Suprapubic skin (tissue), 4 donors: ENCODE data around the gene ZFYVE28. TPM values are rescaled to one million over a fixed set of nuclear protein-coding genes. Genes with fewer than 3 reads are reported as not detected.

Experiments used
- DNase-seq, 2 donors: peaks; one replicate each; pipeline ENCODE4 v3.0.0-alpha.2; 2019; ENCODE audit warnings: low spot score in 2 of 2
- H3K27ac ChIP-seq: fragments of 200-600 bp; sonication (generic); one replicate; pipeline ENCODE4 v1.5.1; 2019
- H3K27me3 ChIP-seq: fragments of 200-600 bp; sonication (generic); one replicate; pipeline ENCODE4 v1.5.1; 2019
- H3K36me3 ChIP-seq: fragments of 200-600 bp; sonication (generic); one replicate; pipeline ENCODE4 v1.5.1; 2019
- H3K4me1 ChIP-seq: fragments of 200-600 bp; sonication (generic); one replicate; pipeline ENCODE4 v1.5.1; 2019
- H3K4me3 ChIP-seq: fragments of 200-600 bp; sonication (generic); one replicate; pipeline ENCODE4 v1.5.1; 2019; ENCODE audit warnings: mild to moderate bottlenecking
- H3K9me3 ChIP-seq: fragments of 200-600 bp; sonication (generic); one replicate; pipeline ENCODE4 v1.5.1; 2019
- EP300 ChIP-seq: sonication (generic); formaldehyde crosslinking; IDR thresholded peaks from one replicate; pipeline ENCODE4 v1.6.1; 2017; ENCODE audit warnings: antibody characterized with exemption
- POLR2A ChIP-seq, 2 donors: fragments of 450-650 bp; IDR thresholded peaks; one replicate each; pipeline ENCODE4 v1.6.1; 2017; ENCODE audit warnings: antibody characterized with exemption in 2 of 2, mild to moderate bottlenecking in 2 of 2, moderate library complexity in 2 of 2
- POLR2AphosphoS5 ChIP-seq, 3 donors: sonication (generic); formaldehyde crosslinking; IDR thresholded peaks; one replicate each; pipeline ENCODE4 v1.6.1; 2017; ENCODE audit warnings: antibody characterized with exemption in 3 of 3
- WGBS: methylation state at CpG from one replicate; pipeline ENCODE4 v1.1.5; 2018; 5-methylcytosine and 5-hydroxymethylcytosine counted together
- total RNA-seq, 4 donors: library from RNA; depleted of rRNA; stranded (reverse); fragments of >200 nt; gene quantifications; one replicate each; pipeline ENCODE4 v1.1.0, GENCODE V29; 2016
- TF ChIP-seq, protein P1 (sequence below), 2 donors: fragments of 200-600 bp in 1 of 2; fragments of 450-650 bp in 1 of 2; sonication (generic) in 1 of 2; IDR thresholded peaks; one replicate each; pipeline ENCODE4 v1.5.1; 2016 to 2019; ENCODE audit warnings: antibody characterized with exemption in 2 of 2, mild to moderate bottlenecking in 1 of 2, moderate library complexity in 1 of 2

Gene ZFYVE28
- total RNA-seq, 4 donors from 2014 or later = 7.6 to 21.3 (median 9.9) TPM

- no peaks in the 10 kb centered on the region for H3K27me3 ChIP-seq
- peak; percentile 75 to 81 for DNase-seq
- H3K4me1 ChIP-seq = peaks cover 40% of the 10 kb centered on the region
- TF ChIP-seq POLR2A (IDR thresholded peaks at IDR 0.05) = peak in 1 of 2 donors; percentile 22
- no peak for TF ChIP-seq EP300
- TF ChIP-seq, protein P1, sequence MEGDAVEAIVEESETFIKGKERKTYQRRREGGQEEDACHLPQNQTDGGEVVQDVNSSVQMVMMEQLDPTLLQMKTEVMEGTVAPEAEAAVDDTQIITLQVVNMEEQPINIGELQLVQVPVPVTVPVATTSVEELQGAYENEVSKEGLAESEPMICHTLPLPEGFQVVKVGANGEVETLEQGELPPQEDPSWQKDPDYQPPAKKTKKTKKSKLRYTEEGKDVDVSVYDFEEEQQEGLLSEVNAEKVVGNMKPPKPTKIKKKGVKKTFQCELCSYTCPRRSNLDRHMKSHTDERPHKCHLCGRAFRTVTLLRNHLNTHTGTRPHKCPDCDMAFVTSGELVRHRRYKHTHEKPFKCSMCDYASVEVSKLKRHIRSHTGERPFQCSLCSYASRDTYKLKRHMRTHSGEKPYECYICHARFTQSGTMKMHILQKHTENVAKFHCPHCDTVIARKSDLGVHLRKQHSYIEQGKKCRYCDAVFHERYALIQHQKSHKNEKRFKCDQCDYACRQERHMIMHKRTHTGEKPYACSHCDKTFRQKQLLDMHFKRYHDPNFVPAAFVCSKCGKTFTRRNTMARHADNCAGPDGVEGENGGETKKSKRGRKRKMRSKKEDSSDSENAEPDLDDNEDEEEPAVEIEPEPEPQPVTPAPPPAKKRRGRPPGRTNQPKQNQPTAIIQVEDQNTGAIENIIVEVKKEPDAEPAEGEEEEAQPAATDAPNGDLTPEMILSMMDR (IDR thresholded peaks at IDR 0.05) = peak in 1 of 2 donors; percentile 8
- H3K4me3 ChIP-seq = no peak overlapping the region
- no peak overlapping the region for H3K27ac ChIP-seq
- H3K9me3 ChIP-seq = no peaks in the 10 kb centered on the region
- 40% methylated on average over 5 of the region's 5 CpGs for WGBS
- H3K36me3 ChIP-seq = peaks cover 16% of the 10 kb centered on the region
Measured at GRCh38 chr4:2243681-2244380, 174.6 kb downstream of the ZFYVE28 start.

DNA sequence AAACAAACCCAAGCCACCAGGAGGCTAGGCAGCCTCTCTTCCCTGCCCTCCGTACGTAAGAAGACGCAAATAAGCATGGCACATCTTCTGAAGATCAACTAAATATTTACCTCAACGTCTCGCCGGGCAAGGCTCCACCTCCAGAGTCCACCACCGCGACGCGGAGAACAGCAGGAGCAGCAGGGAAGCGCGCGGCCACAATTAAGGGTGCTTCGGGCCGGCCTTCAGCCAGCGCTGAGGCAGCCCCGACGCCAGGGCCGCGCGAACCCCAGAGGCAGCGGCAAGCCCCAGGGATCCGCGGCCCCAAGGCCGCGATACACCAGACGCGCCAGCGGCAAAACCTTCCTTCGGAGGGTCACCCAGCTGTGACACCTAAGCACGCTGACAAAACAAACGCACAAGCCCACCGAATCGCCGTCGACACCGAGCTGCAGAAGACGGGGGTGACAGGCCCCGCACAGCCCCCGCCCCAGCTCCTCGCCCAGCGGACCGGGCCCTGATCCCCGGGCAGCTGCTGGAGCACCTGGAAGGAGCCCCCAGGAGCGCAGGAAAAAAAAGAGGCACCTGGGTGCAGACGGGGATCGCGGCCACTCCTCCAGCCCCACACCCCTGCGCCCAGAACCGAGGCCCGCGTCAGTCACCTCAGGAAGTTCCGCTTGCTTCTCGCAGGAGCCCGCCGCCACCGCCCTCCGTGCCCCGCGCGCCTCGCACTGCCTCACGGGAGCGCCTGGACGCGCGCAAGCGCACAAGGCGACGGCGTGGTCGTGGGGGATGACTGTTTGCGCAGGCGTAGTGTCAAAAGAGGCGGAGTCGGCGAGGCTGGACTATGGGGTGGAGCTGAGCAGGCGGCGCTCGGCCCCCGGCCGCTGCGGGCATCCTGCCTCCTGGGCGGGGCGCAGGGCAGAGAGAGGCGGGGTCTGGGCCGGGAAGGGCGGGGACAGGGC, 176.8 kb downstream of the ZFYVE28 start, which contains the start of the genes HAUS3 and POLN:
TSS of gene HAUS3 (minus strand) at position 712 of the 944 bp plus-strand sequence. CDS start 1,175 bp downstream, outside the sequence.
TSS of gene POLN (minus strand) at position 712 of the 944 bp plus-strand sequence. CDS start 12,890 bp downstream, outside the sequence.
- Histone ChIP-seq H3K27ac (peak within 1 kb of the TSS; percentile 76), H3K4me3 (peak within 1 kb of the TSS; percentile 95), H3K9me3 (no peaks in the 10 kb centered on the region), H3K36me3 (no peaks in the 10 kb centered on the region), H3K4me1 (peaks cover 52% of the 10 kb centered on the region), H3K27me3 (no peaks in the 10 kb centered on the region)
- WGBS = under 1% methylated on average over 52 of the region's 88 CpGs
- peak in 1 of 3 donors; percentile 17 for TF ChIP-seq POLR2AphosphoS5 (IDR thresholded peaks at IDR 0.05)
- TF ChIP-seq, protein P1 (IDR thresholded peaks at IDR 0.05) = no peak
- TF ChIP-seq POLR2A (IDR thresholded peaks at IDR 0.05) = peak in 1 of 2 donors; percentile 41
- TF ChIP-seq EP300 = no peak
- DNase-seq = peak; percentile 99

GRCh38 chr4:2241003-2241402, 177.4 kb downstream of the ZFYVE28 start:
- no peak for DNase-seq
- Histone ChIP-seq H3K27ac (no peak overlapping the region), H3K4me3 (peak overlapping the region; percentile 95), H3K9me3 (no peaks in the 10 kb centered on the region), H3K4me1 (peaks cover 52% of the 10 kb centered on the region), H3K27me3 (no peaks in the 10 kb centered on the region), H3K36me3 (peaks cover 5% of the 10 kb centered on the region)
- WGBS = 7% methylated on average over 7 of the region's 7 CpGs
- TF ChIP-seq POLR2A (IDR thresholded peaks at IDR 0.05) = no peak
- no peak for TF ChIP-seq EP300
- TF ChIP-seq, protein P1 (IDR thresholded peaks at IDR 0.05) = no peak
- no peak for TF ChIP-seq POLR2AphosphoS5 (IDR thresholded peaks at IDR 0.05)

DNA sequence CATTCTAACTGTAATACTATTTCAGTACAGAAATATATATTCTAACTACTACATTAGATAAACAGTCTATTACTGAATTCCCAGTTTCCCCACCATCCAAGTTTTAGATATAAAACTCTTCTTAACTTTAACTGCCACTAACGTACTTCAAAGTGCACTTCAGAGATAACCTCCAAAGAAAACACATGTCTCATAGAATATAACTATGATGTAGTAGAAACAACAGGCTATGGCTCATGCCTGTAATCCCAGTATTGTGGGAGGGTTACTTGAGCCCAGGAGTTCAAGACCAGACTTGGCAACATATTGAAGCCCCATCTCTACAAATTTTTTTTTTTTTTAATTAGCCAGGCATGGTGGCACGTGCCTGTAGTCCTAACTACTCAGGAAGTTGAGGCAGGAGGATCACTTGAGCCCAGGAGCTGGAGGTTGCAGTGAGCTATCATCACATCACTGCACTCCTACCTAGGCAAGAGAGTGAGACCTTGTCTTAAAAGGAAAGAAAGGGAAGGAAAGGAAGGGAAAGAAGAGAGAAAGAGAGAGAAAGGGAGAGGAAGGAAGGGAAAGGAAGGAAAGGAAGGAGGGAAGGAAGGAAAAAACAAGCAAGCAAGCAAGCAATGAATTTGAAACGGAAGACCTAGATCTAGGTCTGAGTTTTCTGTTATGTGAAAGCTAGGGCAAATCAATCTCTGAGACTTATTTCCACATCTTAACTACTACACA, 181.3 kb downstream of the ZFYVE28 start:
- Histone ChIP-seq H3K36me3 (peaks cover 21% of the 10 kb centered on the region), H3K27me3 (no peaks in the 10 kb centered on the region), H3K4me1 (peaks cover 38% of the 10 kb centered on the region), H3K27ac (no peak overlapping the region), H3K4me3 (no peak overlapping the region), H3K9me3 (no peaks in the 10 kb centered on the region)
- no peak for DNase-seq
- no peak for TF ChIP-seq POLR2AphosphoS5 (IDR thresholded peaks at IDR 0.05)
- 70% methylated on average over 3 of the region's 3 CpGs for WGBS

DNA sequence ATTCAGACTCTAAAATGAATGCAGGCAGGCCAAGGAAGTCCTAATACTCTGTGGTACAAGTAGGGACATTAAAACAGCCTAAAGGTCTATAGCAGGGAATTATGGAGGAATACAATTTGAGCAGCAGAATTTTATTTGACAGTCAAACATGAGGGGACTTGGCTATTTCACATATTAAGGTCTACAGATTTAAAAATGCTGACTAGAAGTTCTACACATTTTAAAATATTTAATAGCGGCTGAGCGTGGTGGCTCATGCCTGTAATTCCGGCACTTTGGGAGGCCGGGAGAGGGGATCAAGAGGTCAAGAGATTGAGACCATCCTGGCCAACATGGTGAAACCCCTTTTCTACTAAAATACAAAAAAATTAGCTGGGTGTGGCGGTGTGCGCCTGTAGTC, 187.4 kb downstream of the ZFYVE28 start:
- no peak for TF ChIP-seq EP300
- TF ChIP-seq, protein P1 (IDR thresholded peaks at IDR 0.05) = no peak
- no peak for TF ChIP-seq POLR2AphosphoS5 (IDR thresholded peaks at IDR 0.05)
- TF ChIP-seq POLR2A (IDR thresholded peaks at IDR 0.05) = no peak
- H3K27me3 ChIP-seq = no peaks in the 10 kb centered on the region
- H3K9me3 ChIP-seq = no peaks in the 10 kb centered on the region
- no peak overlapping the region for H3K27ac ChIP-seq
- peaks cover 32% of the 10 kb centered on the region for H3K36me3 ChIP-seq
- no peak overlapping the region for H3K4me3 ChIP-seq
- H3K4me1 ChIP-seq = no peaks in the 10 kb centered on the region
- whole genome bisulfite sequencing = 94% methylated on average over 6 of the region's 6 CpGs
- no peak for DNase-seq
